Right hindlimb (tissue), 1 donor: ENCODE data around the gene PUS7.
"Not testable (repeated sequence)": the region's sequence is repeated elsewhere in the genome, so short reads cannot be mapped to it uniquely, and the experiment has no call there.

Source experiments
- DNase-seq: peaks from one replicate; pipeline ENCODE4 v3.0.0-alpha.2; 2018

The PUS7 gene

DNA sequence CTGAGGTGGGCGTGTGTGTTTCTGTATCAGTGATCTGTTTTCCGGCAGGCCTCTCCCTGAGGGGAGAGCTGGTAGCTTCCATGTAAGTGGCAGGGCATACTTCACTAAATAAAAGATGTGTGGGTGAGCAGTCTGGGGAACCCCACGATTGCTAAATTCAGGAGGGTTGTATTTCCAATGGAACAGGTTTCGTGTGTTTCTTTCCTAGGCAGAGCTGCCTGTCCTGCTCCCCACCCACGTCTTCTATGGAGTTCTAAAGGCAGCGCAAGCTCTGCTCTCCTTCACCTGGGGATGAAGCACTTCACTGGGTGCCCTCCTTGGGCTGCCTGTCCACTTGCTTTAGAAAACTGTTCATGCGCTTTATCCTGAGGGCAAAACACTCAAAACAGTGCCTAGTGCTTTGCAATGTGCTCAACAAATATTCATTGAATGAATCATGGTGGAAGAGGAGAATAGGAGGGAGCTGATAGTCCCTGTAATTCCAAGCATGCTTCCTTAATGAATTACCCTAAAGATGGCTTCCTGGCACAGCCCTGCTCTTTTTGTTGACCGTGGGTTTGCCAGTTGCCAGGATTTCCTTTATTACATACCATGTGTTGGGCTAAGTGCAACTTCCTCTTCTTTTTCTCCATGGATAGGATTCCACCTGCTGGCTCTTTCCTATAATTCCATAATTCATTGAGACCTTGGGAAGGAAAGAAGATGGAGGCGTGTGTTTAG lies 82.7 kb downstream of the PUS7 start:
- no peak for DNase-seq

DNA sequence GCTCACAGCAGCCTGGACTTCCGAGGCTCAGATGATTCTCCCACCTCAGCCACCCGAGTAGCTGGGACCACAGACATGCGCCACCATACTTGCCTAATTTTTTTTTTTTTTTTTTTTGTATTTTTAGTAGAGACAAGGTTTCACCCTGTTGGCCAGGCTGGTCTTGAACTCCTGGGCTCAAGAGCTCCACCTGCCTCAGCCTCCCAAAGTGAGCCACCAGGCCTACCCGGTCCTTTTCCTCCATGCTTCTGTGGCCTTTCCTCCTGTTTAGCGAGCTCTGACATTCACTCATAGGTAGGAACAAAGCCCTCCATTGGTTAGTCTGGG lies 83.3 kb downstream of the PUS7 start:
- DNase-seq = no peak

DNA sequence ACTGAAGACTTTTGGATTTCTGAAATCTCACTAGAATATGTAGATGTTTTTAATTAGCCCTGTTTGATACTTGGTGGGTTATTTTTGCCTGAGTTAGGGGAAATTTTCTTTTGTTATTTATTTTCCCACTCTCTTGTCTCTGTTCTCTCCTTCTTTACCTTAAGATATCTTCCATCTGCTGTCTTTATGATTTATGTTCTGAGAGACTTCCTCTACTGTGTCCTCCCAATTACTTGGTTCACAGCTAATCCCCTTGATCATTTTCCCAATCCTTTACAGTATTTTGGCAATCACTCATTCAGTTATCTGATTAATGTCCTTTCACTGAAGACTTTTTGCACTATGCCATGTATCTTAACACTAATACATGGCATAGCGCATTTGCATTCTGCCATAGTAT lies 83.8 kb downstream of the PUS7 start:
- no peak for DNase-seq

DNA sequence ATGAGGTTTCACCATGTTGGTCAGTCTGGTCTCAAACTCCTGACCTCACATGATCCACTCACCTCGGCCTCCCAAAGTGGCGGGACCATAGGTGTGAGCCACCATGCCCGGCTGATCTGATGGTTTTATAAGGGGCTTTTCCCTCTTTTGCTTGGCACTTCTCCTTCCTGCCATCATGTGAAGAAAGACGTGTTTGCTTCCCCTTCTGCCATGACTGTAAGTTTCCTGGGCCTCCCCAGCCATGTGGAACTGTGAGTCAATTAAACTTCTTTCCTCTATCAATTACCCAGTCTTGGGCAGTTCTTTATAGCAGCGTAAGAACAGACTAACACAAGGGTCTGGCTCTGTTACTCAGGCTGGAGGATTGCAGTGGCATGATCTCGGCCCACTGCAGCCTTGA lies 84.7 kb downstream of the PUS7 start:
- not testable (repeated sequence) for DNase-seq

GRCh38 chr7:105429746-105430612 lies 92.1 kb downstream of the PUS7 start:
- peak; percentile 26 for DNase-seq

DNA sequence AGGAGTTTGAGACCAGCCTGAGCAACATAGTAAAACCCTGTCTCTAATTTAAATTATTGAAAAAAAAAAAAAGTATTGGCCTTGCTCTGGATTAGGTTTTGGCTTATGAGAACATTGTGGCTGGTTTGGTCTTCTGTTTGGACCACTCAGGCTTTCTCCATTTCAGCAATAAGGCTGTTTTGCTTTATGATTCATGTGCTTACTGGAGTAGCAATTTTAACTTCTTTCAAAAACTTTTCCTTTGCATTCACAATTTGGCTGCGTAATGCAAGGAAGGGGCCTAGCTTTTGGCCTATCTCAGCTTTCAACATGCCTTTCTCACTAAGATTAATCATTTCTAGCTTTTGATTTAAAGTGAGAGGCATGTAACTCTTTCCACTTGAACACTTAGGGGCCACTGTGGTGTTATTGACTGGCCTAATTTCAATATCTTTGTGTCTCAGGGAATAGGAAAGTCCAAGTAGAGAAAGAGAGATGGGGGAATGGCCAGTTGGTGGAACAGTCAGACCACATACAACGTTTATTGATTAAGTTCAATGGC lies 95.4 kb downstream of the PUS7 start:
- no peak for DNase-seq

DNA sequence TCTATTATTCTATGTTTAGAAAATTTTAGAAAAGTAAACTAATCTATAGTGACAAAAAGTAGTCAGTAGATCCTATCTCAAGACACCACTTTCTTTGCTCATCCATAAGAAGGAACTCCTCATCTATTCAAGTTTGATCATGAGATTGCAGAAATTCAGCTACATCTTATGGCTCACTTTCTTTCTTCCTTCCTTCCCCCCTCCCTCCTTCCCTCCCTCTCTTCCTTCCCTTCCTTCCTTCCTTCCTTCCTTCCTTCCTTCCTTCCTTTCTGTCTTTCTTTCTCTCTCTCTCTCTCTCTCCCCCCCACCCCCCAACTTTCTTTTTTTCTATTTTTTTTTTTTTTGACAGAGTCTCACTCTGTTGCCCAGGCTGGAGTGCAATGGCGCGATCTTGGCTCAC lies 98.1 kb downstream of the PUS7 start:
- no peak for DNase-seq

DNA sequence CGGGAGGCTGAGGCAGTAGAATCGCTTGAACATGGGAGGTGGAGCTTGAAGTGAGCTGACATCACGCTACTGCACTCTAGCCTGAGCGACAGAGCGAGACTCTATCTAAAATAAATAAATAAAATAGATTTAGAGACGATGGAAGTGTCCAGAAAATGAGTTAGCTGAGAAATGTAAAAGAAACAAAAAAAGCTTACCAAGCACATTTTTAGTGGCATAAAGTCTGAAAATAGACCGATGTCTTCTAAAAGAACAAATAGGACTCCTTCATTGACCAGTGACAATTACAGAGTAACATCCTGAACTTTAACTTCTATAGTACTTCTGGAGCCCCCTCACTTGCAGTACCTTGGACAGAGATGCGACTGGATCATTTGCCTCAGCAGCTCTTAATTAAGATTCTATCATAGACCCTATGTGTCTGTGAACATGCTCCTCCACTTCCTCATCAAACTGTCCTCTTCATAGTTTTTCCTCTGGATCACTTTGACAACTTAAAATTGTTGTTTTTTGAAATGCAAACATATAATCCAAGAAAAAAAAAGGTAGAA lies 108.1 kb downstream of the PUS7 start:
- no peak for DNase-seq

DNA sequence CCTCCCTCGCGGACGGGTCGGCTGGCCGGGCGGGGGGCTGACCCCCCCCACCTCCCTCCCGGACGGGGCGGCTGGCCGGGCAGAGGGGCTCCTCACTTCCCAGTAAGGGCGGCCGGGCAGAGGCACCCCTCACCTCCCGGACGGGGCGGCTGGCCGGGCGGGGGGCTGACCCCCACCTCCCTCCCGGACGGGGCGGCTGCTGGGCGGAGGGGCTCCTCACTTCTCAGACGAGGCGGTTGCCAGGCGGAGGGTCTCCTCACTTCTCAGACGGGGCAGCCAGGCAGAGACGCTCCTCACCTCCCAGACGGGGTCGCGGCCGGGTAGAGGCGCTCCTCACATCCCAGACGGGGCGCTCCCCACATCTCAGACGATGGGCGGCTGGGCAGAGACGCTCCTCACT lies 111.3 kb downstream of the PUS7 start:
- not testable (repeated sequence) for DNase-seq

- not testable (repeated sequence) for DNase-seq
Measured at GRCh38 chr7:105409775-105410174, 112.3 kb downstream of the PUS7 start.

DNA sequence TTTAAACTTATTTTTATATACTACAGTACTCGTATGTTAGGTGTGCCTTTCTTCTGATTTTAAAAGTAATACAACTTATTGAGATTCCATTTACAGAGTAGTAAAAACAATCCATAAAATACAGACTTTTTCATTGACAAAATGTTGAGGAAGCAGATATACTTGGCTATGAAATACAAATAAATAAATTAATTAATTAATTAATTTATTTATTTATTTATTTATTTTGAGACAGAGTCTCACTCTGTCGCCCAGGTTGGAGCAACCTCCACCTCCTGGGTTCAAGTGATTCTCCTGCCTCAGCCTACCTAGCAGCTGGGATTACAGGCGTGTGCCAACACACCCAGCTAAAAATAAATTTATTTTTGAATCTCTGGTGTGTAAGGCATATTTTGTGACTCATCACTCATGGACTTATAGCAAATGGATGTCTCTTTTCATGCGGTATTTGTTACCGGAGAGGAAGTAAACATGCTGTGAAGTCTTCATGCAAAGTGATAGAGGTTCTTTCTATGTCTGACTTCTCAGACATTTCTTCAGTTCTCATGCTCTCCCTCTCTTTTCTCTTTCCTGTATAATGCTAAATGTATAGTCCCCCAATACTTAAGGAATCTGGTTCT lies 113.2 kb downstream of the PUS7 start:
- DNase-seq = no peak
